Mammary epithelial cell (primary cell): Measurements from ENCODE around the gene KCNQ1.

Experiments
- EZH2 ChIP-seq: IDR thresholded peaks from 2 replicates; pipeline ENCODE4 v1.6.1; 2012; ENCODE audit warnings: low read length, inconsistent platforms, borderline replicate concordance
- TF ChIP-seq, protein P1 (sequence below), 2 donors: IDR thresholded peaks in 1 of 2; conservative IDR thresholded peaks in 1 of 2; 2 replicates each; pipeline ENCODE4 v1.5.1; 2011 to 2012; ENCODE audit warnings: inconsistent platforms in 2 of 2, low read length in 2 of 2, mild to moderate bottlenecking in 2 of 2, control low read depth in 1 of 2, low read depth in 1 of 2; ENCODE audit not compliant: insufficient read depth in 1 of 2; ENCODE audit errors: extremely low read depth in 1 of 2

DNA sequence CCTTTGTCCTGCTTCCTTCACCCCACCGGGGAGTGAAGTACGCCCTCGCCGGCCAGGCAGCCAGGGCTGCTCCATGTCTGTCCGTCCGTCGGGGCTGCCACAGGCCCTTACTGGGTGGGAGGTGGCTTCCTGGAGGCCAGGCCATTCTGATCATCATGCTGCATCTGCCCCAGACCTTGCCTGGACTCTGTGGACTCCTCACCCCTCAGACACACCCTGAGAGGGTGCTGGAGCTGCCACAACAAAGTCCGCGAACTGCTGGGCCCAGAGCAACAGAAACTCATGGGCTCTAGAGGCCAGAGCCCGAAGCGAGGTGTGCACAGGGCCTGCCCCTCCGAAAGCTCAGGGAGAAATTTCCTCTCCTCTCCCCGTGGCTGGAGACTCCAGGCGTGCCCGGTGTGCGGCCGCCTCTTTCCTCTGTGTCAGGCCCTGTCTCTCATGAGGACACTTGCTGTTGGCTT, 130.8 kb downstream of the KCNQ1 start:
- TF ChIP-seq, protein P1, sequence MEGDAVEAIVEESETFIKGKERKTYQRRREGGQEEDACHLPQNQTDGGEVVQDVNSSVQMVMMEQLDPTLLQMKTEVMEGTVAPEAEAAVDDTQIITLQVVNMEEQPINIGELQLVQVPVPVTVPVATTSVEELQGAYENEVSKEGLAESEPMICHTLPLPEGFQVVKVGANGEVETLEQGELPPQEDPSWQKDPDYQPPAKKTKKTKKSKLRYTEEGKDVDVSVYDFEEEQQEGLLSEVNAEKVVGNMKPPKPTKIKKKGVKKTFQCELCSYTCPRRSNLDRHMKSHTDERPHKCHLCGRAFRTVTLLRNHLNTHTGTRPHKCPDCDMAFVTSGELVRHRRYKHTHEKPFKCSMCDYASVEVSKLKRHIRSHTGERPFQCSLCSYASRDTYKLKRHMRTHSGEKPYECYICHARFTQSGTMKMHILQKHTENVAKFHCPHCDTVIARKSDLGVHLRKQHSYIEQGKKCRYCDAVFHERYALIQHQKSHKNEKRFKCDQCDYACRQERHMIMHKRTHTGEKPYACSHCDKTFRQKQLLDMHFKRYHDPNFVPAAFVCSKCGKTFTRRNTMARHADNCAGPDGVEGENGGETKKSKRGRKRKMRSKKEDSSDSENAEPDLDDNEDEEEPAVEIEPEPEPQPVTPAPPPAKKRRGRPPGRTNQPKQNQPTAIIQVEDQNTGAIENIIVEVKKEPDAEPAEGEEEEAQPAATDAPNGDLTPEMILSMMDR (conservative IDR thresholded peaks at IDR 0.05 in 1 of 2, IDR thresholded peaks at IDR 0.05 in 1 of 2; ENCODE audit: extremely low read depth in 1 of 2, insufficient read depth in 1 of 2, low read depth in 1 of 2, low read length in 2 of 2): no peak
- no peak for TF ChIP-seq EZH2
